MCF 10A (cell line): ENCODE measurements around the gene DLL4. TPM values are rescaled to one million over a fixed set of nuclear protein-coding genes. Genes with fewer than 3 reads are reported as not detected.

Experiments used
- BruUV-seq: library from RNA; stranded (reverse); fragments of 400-500 nt; replicated peaks from 2 replicates; lab custom pipeline; 2021; lab: Mats Ljungman, UMichigan
- CTCF ChIA-PET: fragments of 300-600 bp; sonication (Branson Sonifier 250); formaldehyde crosslinking; extraction: SDS; loops from one replicate; lab custom pipeline; 2021; ENCODE audit warnings: antibody characterized with exemption, inconsistent platforms; lab: Yijun Ruan, JAX
- POLR2A ChIA-PET: fragments of 300-600, 350-650 bp; sonication (Branson Sonifier 250); formaldehyde crosslinking; extraction: SDS; loops from one replicate; lab custom pipeline; 2020; ENCODE audit warnings: antibody characterized with exemption, inconsistent platforms; lab: Yijun Ruan, JAX
- DNase-seq: peaks from one replicate; pipeline ENCODE4 v3.0.0-alpha.2; 2018; ENCODE audit not compliant: unreplicated experiment
- H3K27ac Mint-ChIP-seq: one replicate; pipeline ENCODE4 v1.8.0; 2022; ENCODE audit warnings: mild to moderate bottlenecking, low read depth, mixed read lengths; ENCODE audit not compliant: unreplicated experiment
- H3K27me3 Mint-ChIP-seq: one replicate; pipeline ENCODE4 v1.8.0; 2022; ENCODE audit warnings: mixed read lengths; ENCODE audit not compliant: insufficient read depth, unreplicated experiment
- H3K36me3 Mint-ChIP-seq: one replicate; pipeline ENCODE4 v1.8.0; 2022; ENCODE audit warnings: mild to moderate bottlenecking, moderate library complexity, mixed read lengths; ENCODE audit not compliant: insufficient read depth, unreplicated experiment
- H3K4me1 Mint-ChIP-seq: one replicate; pipeline ENCODE4 v1.8.0; 2022; ENCODE audit warnings: mixed read lengths; ENCODE audit not compliant: insufficient read depth, unreplicated experiment
- H3K4me3 Mint-ChIP-seq: one replicate; pipeline ENCODE4 v1.8.0; 2022; ENCODE audit warnings: mild to moderate bottlenecking, moderate library complexity, mixed read lengths; ENCODE audit not compliant: unreplicated experiment
- H3K9me3 Mint-ChIP-seq: one replicate; pipeline ENCODE4 v1.8.0; 2022; ENCODE audit warnings: mixed read lengths; ENCODE audit not compliant: unreplicated experiment
- intact Hi-C: fragments of 100-400 bp; cut with micrococcal nuclease; formaldehyde crosslinking; loops from 2 replicates; pipeline ENCODE4 v1.14.1; 2022
- total RNA-seq: library from RNA; stranded (reverse); gene quantifications from 2 replicates; pipeline ENCODE4 v1.2.3, GENCODE V29; 2022
- TF ChIP-seq, protein P1 (sequence below): fragments of 200-600 bp; IDR thresholded peaks from one replicate; pipeline ENCODE4 v1.8.0; 2022; ENCODE audit warnings: antibody characterized with exemption, mild to moderate bottlenecking; ENCODE audit not compliant: unreplicated experiment

Gene DLL4
- total RNA-seq, 1 experiment from 2014 or later: not detected

DNA sequence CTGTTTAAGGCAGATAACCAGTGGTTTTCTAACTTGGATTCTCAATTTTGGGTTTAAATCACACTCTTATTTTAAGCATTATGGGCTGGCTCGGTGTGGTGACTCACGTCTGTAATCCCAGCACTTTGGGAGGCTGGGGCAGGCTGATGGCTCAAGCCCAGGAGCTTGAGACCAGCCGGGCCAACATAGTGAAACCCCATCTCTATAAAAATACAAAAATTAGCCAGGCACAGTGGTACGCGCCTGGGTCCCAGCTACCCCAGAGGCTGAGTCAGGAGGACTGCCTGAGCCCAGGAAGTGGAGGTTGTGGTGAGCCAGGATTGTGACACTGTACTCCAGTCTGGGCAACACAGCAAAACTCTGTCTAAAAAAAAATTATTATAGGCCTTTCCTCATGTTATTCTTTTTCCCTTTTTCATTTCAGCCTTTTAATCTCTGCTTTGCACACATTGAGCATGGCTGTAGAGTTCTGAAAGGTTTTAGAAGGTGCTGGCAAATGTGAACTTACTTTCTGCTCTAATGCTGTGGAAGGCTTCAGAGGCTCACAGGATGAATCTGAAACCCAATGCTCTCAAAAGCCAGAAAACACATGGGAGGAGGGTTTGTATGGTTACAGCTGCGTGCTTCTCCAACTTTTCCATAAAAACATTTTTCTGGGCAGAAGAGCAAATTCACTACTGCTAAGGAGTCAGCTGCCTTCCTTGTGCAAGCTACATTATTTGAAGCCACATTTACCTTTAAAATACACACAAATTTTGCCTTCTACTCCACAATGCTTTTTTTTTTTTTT lies 56.6 kb downstream of the DLL4 start:
- Mint-ChIP-seq H3K4me1 (no peaks in the 10 kb centered on the region), H3K4me3 (no peak overlapping the region), H3K36me3 (peaks cover 75% of the 10 kb centered on the region), H3K27me3 (no peaks in the 10 kb centered on the region), H3K9me3 (no peaks in the 10 kb centered on the region), H3K27ac (no peak overlapping the region)
- intact Hi-C loops: no loop called here
- POLR2A ChIA-PET: no interaction called here
- CTCF ChIA-PET: interaction anchor here (0.6 to 0.9 kb wide), 5 partner anchors 10 to 549 kb away, joined by 3 to 6 read pairs (median 3); no protein-coding TSS in a partner anchor
- BruUV-seq: no TSS peak
- TF ChIP-seq, protein P1, sequence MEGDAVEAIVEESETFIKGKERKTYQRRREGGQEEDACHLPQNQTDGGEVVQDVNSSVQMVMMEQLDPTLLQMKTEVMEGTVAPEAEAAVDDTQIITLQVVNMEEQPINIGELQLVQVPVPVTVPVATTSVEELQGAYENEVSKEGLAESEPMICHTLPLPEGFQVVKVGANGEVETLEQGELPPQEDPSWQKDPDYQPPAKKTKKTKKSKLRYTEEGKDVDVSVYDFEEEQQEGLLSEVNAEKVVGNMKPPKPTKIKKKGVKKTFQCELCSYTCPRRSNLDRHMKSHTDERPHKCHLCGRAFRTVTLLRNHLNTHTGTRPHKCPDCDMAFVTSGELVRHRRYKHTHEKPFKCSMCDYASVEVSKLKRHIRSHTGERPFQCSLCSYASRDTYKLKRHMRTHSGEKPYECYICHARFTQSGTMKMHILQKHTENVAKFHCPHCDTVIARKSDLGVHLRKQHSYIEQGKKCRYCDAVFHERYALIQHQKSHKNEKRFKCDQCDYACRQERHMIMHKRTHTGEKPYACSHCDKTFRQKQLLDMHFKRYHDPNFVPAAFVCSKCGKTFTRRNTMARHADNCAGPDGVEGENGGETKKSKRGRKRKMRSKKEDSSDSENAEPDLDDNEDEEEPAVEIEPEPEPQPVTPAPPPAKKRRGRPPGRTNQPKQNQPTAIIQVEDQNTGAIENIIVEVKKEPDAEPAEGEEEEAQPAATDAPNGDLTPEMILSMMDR: no peak
- DNase-seq: no peak

DNA sequence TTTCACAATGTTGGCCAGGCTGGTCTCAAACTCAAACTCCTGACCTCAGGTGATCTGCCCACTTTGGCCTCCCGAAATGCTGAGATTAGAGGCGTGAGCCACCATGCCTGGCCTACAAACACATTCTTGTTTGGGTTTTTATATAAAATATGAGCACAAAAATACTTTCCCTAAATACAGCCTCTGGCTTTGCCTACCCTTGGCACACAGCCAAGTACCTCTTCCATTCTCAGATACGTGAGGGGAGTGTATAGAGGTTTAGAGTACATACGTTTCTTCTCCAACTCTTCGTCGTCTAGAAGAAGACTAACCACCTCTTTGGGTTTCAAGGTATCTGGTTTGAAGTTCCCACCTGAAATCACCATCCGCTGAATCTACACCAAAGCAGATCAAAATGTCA lies 57.7 kb downstream of the DLL4 start:
- DNase-seq: no peak
- TF ChIP-seq, protein P1: no peak
- ChIA-PET POLR2A (no interaction called here), CTCF (interaction anchor here (0.6 kb wide), 1 partner anchor 84 kb away, joined by 3 read pairs; no protein-coding TSS in a partner anchor)
- no TSS peak for BruUV-seq
- Mint-ChIP-seq H3K4me1 (peaks cover 5% of the 10 kb centered on the region), H3K27ac (no peak overlapping the region), H3K4me3 (no peak overlapping the region), H3K27me3 (no peaks in the 10 kb centered on the region), H3K9me3 (no peaks in the 10 kb centered on the region), H3K36me3 (peaks cover 73% of the 10 kb centered on the region)
- intact Hi-C loops: no loop called here

DNA sequence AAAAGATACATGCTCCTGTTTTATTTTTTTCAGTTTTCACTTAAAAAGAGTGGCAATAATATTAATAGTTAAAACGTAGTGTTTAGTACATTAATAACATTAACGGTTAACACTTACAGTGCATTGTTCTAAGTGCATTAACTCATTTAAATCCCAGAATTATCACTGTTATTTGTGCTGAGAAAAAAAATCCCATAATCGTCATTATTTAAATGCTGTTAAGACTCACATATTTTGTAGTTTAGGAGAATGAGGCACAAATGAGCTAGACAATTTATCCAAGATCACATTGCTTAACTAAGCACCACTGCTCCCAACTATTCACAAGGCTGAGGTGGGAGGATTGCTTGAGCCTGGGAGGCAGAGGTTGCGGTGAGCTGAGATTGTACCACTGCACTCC lies 59.0 kb downstream of the DLL4 start:
- no peaks in the 10 kb centered on the region for H3K27me3 Mint-ChIP-seq
- H3K27ac Mint-ChIP-seq: no peak overlapping the region
- no peak for DNase-seq
- H3K4me3 Mint-ChIP-seq: no peak overlapping the region
- no TSS peak for BruUV-seq
- TF ChIP-seq, protein P1: no peak
- peaks cover 5% of the 10 kb centered on the region for H3K4me1 Mint-ChIP-seq
- H3K36me3 Mint-ChIP-seq: peaks cover 64% of the 10 kb centered on the region
- intact Hi-C loops: no loop called here
- ChIA-PET CTCF (interaction anchor here (0.7 to 1.1 kb wide), 3 partner anchors 26 to 46 kb away, joined by 3 to 5 read pairs (median 3); no protein-coding TSS in a partner anchor), POLR2A (no interaction called here)
- H3K9me3 Mint-ChIP-seq: no peaks in the 10 kb centered on the region

Other genes with a start within 250 kb of the DLL4 start
- gene RAD51, start 234.2 kb upstream of the DLL4 start, total RNA-seq: 6.1 and 7.1 TPM in 2 replicates
- 31.8 and 36.1 TPM in 2 replicates for gene RMDN3, start 174.1 kb upstream of the DLL4 start, total RNA-seq
- 7.2 and 8.2 TPM in 2 replicates for gene GCHFR, start 165.3 kb upstream of the DLL4 start, total RNA-seq
- gene C15orf62, start 159.4 kb upstream of the DLL4 start, total RNA-seq: 0.26 and 0.52 TPM in 2 replicates
- gene ZFYVE19, start 122.3 kb upstream of the DLL4 start, total RNA-seq: 19.2 and 19.9 TPM in 2 replicates
- gene DNAJC17, start 121.9 kb upstream of the DLL4 start, total RNA-seq: 55.1 and 58.1 TPM in 2 replicates
- not detected in 2 replicates for gene PPP1R14D, start 100.6 kb upstream of the DLL4 start, total RNA-seq
- 57.9 and 68.6 TPM in 2 replicates for gene SPINT1, start 85.3 kb upstream of the DLL4 start, total RNA-seq
- 1.2 and 1.7 TPM in 2 replicates for gene RHOV, start 55.1 kb upstream of the DLL4 start, total RNA-seq
- 13.2 and 18.5 TPM in 2 replicates for gene VPS18, start 34.9 kb upstream of the DLL4 start, total RNA-seq
- gene CHAC1, start 24.1 kb downstream of the DLL4 start, total RNA-seq: 35.5 and 49.4 TPM in 2 replicates
- 32.3 and 33.8 TPM in 2 replicates for gene INO80, start 186.9 kb downstream of the DLL4 start, total RNA-seq